Measurements from ENCODE around the gene HERPUD2.
"Not testable (repeated sequence)": the region's sequence is repeated elsewhere in the genome, so short reads cannot be mapped to it uniquely, and the experiment has no call there.

The HERPUD2 gene

GRCh38 chr7:35604595-35604994, 90.3 kb downstream of the HERPUD2 start:
- no peak for DNase-seq

- no peak for DNase-seq
Observed at GRCh38 chr7:35599645-35600044, 95.3 kb downstream of the HERPUD2 start.

- no peak for DNase-seq
Observed at GRCh38 chr7:35599061-35599460, 95.9 kb downstream of the HERPUD2 start.

GRCh38 chr7:35596061-35596460, 98.9 kb downstream of the HERPUD2 start:
- no peak for DNase-seq

GRCh38 chr7:35593899-35594298, 101.0 kb downstream of the HERPUD2 start:
- DNase-seq, result no peak

- no peak for DNase-seq
Observed at GRCh38 chr7:35588647-35589046, 106.3 kb downstream of the HERPUD2 start.

GRCh38 chr7:35584990-35585389, 109.9 kb downstream of the HERPUD2 start:
- DNase-seq, result no peak

GRCh38 chr7:35584533-35584932, 110.4 kb downstream of the HERPUD2 start:
- DNase-seq, result not testable (repeated sequence)

Data from NCI-H345 (cell line).